ENCODE measurements around the gene KRTAP12-4.

GRCh38 chr21:44644878-44645277, 9.6 kb downstream of the KRTAP12-4 start:
- TF ChIP-seq CTCF (IDR thresholded peaks at IDR 0.05) (no peak), POLR2A (IDR thresholded peaks at IDR 0.05) (no peak)
